ENCODE measurements around the gene PSD4. TPM values are rescaled to one million over a fixed set of nuclear protein-coding genes. Genes with fewer than 3 reads are reported as not detected.
A peak's percentile ranks its signal among the peaks of the same experiment; 100 is the strongest.

The PSD4 gene
- total RNA-seq, 1 donor from 2014 or later = 11.2 TPM

DNA sequence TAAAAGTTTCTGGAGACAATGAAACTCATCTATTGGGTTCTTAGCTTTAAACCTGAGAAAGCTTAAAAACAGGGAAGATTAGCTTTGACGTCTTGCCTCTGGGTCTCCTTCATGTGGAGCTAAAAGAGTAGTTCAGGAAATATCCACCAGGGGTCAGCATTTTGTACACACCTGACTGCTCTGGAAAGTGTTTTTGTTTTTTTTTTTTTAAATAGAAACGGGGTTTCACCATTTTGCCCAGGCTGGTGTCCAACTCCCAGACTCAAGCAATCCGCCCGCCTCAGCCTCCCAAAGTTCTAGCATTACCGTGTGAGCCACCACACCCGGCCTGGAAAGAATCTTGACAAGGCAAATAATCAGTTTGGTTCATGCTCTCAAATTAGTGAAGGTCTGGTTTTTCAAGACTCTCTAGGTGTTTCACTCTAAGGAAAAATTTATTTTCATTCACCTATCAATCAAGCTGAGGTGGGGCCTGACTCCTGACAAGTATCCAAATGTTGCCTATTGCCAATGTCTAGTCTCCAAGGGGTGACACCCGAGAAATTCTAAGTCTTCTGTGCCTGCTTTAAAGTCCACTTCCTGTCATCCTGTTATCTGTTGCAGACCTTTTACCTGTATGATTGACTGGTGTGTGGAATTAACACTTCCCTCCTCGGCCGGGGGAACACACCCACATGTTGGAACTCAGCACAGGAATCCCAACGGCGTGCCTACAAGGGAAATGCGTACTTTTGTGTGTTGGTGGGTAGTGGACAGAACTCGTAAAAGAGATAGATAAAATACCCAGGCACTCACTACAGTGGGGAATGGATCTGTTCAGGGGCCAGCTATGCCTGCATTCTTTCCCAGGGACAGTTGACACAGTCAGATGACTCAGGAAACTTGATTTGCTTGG, 35.1 kb upstream of the PSD4 start:
- TF ChIP-seq, protein P1, sequence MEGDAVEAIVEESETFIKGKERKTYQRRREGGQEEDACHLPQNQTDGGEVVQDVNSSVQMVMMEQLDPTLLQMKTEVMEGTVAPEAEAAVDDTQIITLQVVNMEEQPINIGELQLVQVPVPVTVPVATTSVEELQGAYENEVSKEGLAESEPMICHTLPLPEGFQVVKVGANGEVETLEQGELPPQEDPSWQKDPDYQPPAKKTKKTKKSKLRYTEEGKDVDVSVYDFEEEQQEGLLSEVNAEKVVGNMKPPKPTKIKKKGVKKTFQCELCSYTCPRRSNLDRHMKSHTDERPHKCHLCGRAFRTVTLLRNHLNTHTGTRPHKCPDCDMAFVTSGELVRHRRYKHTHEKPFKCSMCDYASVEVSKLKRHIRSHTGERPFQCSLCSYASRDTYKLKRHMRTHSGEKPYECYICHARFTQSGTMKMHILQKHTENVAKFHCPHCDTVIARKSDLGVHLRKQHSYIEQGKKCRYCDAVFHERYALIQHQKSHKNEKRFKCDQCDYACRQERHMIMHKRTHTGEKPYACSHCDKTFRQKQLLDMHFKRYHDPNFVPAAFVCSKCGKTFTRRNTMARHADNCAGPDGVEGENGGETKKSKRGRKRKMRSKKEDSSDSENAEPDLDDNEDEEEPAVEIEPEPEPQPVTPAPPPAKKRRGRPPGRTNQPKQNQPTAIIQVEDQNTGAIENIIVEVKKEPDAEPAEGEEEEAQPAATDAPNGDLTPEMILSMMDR (IDR thresholded peaks at IDR 0.05) = peak; percentile 16 to 62 (median 58)
- no peaks in the 10 kb centered on the region for H3K4me1 ChIP-seq
- no peaks in the 10 kb centered on the region for H3K27me3 ChIP-seq
- no peak overlapping the region for H3K4me3 ChIP-seq
- intact Hi-C loops (cut with DNase I) = loop anchor here (5.0 kb wide), 1 partner anchor 234 kb away; no protein-coding TSS in a partner anchor
- H3K27ac ChIP-seq = no peak overlapping the region
- peak in 1 of 2 donors; percentile 61 for DNase-seq (ENCODE audit: low spot score in 2 of 2)
- no peaks in the 10 kb centered on the region for H3K36me3 ChIP-seq
- H3K9me3 ChIP-seq = no peaks in the 10 kb centered on the region

DNA sequence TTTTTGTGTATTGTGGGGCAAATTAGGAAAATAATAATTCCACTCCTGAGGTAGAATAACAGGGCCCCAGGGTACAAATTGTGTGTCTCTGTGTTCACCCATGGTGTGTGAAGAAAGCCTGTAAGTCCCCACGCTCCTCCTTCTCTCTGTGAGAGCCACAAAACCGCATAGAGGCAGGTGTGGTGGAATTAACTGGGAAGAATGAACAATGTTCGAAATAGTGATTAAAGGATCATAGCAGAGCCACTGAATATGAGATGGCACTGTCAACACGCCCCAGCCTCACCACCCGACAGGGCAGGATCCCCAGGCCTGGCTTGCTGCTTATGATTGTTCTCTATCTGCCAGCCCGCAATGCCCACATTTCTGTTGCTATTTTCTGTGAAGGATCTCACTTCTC, 32.3 kb upstream of the PSD4 start:
- TF ChIP-seq, protein P1 (IDR thresholded peaks at IDR 0.05) = no peak
- Histone ChIP-seq H3K4me1 (no peaks in the 10 kb centered on the region), H3K9me3 (no peaks in the 10 kb centered on the region), H3K27ac (no peak overlapping the region), H3K27me3 (no peaks in the 10 kb centered on the region), H3K4me3 (no peak overlapping the region), H3K36me3 (no peaks in the 10 kb centered on the region)
- no peak for DNase-seq (ENCODE audit: low spot score in 2 of 2)
- intact Hi-C loops (cut with DNase I) = no loop called here

DNA sequence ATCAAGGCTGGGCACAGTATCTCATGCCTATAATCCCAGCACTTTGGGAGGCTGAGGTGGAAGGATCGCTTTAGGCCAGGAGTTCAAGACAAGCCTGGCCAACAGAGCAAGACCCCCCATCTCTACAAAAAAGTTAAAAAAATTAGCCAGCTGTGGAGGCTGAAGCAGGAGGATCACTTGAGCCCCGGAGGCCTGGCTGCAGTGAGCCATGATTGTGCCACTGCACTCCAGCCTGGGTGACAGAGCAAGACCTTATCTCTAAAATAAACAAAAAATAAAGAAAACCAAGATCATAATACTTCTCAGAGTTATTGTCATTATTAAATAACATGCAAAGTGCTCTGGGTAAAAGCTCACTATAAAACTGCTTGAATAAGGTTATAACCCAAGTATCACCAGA, 31.5 kb upstream of the PSD4 start:
- H3K27me3 ChIP-seq = no peaks in the 10 kb centered on the region
- no peak overlapping the region for H3K4me3 ChIP-seq
- H3K9me3 ChIP-seq = no peaks in the 10 kb centered on the region
- H3K36me3 ChIP-seq = no peaks in the 10 kb centered on the region
- no peak overlapping the region for H3K27ac ChIP-seq
- H3K4me1 ChIP-seq = no peaks in the 10 kb centered on the region
- DNase-seq (ENCODE audit: low spot score in 2 of 2) = no peak
- TF ChIP-seq, protein P1 (IDR thresholded peaks at IDR 0.05) = no peak
- intact Hi-C loops (cut with DNase I) = no loop called here

DNA sequence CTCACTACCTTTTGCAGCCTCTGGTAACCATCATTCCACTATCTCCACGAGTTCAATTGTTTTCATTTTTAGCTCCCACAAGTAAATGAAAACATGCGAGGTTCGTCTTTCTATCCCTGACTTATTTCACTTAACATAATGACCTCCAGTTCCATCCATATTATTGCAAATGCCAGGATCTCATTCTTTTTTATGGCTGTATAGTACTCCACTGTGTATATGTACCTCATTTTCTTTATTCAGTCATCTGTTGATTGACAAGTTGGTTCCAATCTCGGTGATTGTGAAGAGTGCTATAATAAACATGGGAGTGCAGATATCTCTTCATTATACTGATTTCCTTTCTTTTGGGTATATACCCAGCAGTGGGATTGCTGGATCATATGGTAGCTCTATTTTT, 29.5 kb upstream of the PSD4 start:
- H3K9me3 ChIP-seq = no peaks in the 10 kb centered on the region
- no peaks in the 10 kb centered on the region for H3K36me3 ChIP-seq
- DNase-seq (ENCODE audit: low spot score in 2 of 2) = no peak
- TF ChIP-seq, protein P1 (IDR thresholded peaks at IDR 0.05) = no peak
- H3K4me3 ChIP-seq = no peak overlapping the region
- no peak overlapping the region for H3K27ac ChIP-seq
- intact Hi-C loops (cut with DNase I) = no loop called here
- H3K27me3 ChIP-seq = no peaks in the 10 kb centered on the region
- no peaks in the 10 kb centered on the region for H3K4me1 ChIP-seq

DNA sequence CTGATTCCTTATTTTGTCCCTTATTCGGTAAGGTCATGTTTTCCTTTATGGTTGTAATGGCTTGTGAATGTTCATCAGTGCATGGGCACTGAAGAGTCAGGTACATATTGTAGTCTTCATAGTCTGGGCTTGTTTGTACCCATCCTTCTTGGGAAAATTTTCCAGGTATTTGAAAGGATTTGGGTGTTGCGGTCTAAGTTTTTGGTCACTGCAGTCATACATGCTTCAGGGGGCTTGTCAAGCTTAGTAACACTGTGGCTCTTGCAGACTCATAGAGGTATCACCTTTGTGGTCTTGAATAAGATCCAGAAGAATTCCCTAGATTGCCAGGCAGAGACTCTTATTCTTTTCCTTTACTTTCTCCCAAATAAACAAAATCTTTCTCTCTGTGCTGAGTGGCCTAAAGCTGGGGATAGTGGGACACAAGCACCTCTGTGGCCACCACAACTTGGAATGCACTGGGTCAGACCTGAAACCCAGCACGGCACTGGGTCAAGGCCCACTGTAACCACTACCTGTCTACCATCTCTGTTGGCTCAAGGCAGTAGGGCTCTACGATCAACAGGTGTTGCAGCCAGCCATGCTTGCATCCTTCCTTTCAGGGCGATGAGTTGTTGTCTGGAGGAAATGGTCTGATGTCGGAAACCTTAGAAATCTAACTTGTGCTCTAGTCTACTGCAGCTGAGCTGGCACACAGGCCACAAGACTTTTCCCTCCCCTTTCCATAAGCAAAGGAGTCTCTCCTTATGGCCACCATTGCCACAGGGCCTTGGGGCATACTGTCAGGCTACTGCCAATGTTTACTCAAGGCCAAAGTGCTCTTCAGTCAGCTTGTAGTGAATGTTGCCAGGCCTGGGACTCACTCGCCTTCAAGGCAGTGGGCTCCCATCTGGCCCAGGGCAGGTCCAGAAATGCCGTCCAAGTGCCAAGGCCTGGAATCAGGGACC, 24.9 kb upstream of the PSD4 start:
- intact Hi-C loops (cut with DNase I) = no loop called here
- Histone ChIP-seq H3K36me3 (no peaks in the 10 kb centered on the region), H3K4me1 (no peaks in the 10 kb centered on the region), H3K9me3 (no peaks in the 10 kb centered on the region), H3K27ac (no peak overlapping the region), H3K4me3 (no peak overlapping the region), H3K27me3 (no peaks in the 10 kb centered on the region)
- TF ChIP-seq, protein P1 (IDR thresholded peaks at IDR 0.05) = no peak
- DNase-seq (ENCODE audit: low spot score in 2 of 2) = no peak
